ENCODE results near the gene STRC.
"Not testable (repeated sequence)": the region's sequence is repeated elsewhere in the genome, so short reads cannot be mapped to it uniquely, and the experiment has no call there.

DNA sequence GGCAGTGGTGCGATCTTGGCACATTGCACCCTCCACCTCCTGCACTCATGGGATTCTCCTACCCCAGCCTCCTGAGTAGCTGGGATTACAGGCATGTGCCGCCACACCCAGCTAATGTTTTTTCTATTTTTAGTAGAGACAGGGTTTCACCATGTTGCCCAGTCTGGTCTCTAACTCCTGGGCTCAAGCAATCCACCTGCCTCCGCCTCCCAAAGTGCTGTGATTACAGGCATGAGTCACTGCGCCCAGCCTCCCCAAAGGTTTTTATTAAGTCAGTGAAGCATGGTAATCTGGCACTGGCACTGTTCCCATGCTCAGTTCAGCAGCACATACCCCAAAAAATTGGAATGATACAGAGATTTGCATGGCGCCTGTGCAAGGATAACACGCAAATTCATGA, 16.4 kb downstream of the STRC start:
- TF ChIP-seq, protein P1, sequence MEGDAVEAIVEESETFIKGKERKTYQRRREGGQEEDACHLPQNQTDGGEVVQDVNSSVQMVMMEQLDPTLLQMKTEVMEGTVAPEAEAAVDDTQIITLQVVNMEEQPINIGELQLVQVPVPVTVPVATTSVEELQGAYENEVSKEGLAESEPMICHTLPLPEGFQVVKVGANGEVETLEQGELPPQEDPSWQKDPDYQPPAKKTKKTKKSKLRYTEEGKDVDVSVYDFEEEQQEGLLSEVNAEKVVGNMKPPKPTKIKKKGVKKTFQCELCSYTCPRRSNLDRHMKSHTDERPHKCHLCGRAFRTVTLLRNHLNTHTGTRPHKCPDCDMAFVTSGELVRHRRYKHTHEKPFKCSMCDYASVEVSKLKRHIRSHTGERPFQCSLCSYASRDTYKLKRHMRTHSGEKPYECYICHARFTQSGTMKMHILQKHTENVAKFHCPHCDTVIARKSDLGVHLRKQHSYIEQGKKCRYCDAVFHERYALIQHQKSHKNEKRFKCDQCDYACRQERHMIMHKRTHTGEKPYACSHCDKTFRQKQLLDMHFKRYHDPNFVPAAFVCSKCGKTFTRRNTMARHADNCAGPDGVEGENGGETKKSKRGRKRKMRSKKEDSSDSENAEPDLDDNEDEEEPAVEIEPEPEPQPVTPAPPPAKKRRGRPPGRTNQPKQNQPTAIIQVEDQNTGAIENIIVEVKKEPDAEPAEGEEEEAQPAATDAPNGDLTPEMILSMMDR (IDR thresholded peaks at IDR 0.05) = not testable (repeated sequence)
- TF ChIP-seq POLR2A, EP300 (IDR thresholded peaks at IDR 0.05): not testable (repeated sequence)

Data from ovary (tissue), 3 donors.